Measurements from ENCODE around the gene SLC38A3. TPM values are rescaled to one million over a fixed set of nuclear protein-coding genes. Genes with fewer than 3 reads are reported as not detected.

Gene SLC38A3
- total RNA-seq, 1 donor, result 0.36 TPM

GRCh38 chr3:50169232-50169832 lies 35.7 kb upstream of the SLC38A3 start:
- DNase-seq (ENCODE audit: insufficient read length, low spot score, missing footprints), result no peak
- peaks cover 45% of the 10 kb centered on the region for H3K79me2 ChIP-seq (ENCODE audit: insufficient read depth, low read length)
- H3K27ac ChIP-seq (ENCODE audit: low read depth, low read length), result peak overlapping the region; percentile 95
- no peak overlapping the region for H3K4me3 ChIP-seq (ENCODE audit: insufficient read depth, low read length)
- H3K27me3 ChIP-seq (ENCODE audit: insufficient read depth, low read length), result no peaks in the 10 kb centered on the region
- H3K36me3 ChIP-seq (ENCODE audit: insufficient read depth, low read length), result no peaks in the 10 kb centered on the region
- no peak overlapping the region for H3K4me2 ChIP-seq (ENCODE audit: insufficient read depth, low read length)
- H2AFZ ChIP-seq (ENCODE audit: low read length), result no peak overlapping the region
- H4K20me1 ChIP-seq (ENCODE audit: insufficient read depth, low read length), result no peaks in the 10 kb centered on the region
- no peaks in the 10 kb centered on the region for H3K9me3 ChIP-seq (ENCODE audit: low read depth, low read length)
- H3K4me1 ChIP-seq (ENCODE audit: insufficient read depth, low read length), result peaks cover 47% of the 10 kb centered on the region
- TF ChIP-seq, protein P1, sequence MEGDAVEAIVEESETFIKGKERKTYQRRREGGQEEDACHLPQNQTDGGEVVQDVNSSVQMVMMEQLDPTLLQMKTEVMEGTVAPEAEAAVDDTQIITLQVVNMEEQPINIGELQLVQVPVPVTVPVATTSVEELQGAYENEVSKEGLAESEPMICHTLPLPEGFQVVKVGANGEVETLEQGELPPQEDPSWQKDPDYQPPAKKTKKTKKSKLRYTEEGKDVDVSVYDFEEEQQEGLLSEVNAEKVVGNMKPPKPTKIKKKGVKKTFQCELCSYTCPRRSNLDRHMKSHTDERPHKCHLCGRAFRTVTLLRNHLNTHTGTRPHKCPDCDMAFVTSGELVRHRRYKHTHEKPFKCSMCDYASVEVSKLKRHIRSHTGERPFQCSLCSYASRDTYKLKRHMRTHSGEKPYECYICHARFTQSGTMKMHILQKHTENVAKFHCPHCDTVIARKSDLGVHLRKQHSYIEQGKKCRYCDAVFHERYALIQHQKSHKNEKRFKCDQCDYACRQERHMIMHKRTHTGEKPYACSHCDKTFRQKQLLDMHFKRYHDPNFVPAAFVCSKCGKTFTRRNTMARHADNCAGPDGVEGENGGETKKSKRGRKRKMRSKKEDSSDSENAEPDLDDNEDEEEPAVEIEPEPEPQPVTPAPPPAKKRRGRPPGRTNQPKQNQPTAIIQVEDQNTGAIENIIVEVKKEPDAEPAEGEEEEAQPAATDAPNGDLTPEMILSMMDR (IDR thresholded peaks at IDR 0.05; ENCODE audit: extremely low read depth, low read depth, low read length), result no peak

DNA sequence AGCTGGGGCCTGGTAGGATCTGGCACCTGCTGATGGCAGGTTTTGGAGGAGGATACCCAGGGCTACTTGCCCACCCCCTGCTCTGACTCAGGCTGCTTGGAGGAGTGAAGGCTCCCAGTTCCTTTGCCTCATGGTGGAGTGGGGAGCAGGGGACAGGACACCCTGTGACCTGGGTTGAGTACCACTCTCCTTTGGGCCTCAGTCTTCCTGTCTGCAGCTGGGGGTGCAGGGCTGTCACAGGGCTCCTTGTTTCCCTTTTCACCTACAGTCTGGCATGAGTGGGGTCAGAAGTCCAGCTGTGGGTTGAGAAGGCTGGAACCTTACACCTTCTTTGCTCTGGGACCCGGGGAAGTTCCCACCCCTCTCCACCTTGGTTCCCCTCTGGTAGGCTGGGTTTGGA lies 35.2 kb upstream of the SLC38A3 start:
- no peaks in the 10 kb centered on the region for H3K9me3 ChIP-seq (ENCODE audit: low read depth, low read length)
- peak overlapping the region; percentile 95 for H3K27ac ChIP-seq (ENCODE audit: low read depth, low read length)
- no peak overlapping the region for H3K4me2 ChIP-seq (ENCODE audit: insufficient read depth, low read length)
- TF ChIP-seq, protein P1 (IDR thresholded peaks at IDR 0.05; ENCODE audit: extremely low read depth, low read depth, low read length), result no peak
- peaks cover 42% of the 10 kb centered on the region for H3K4me1 ChIP-seq (ENCODE audit: insufficient read depth, low read length)
- H4K20me1 ChIP-seq (ENCODE audit: insufficient read depth, low read length), result no peaks in the 10 kb centered on the region
- H2AFZ ChIP-seq (ENCODE audit: low read length), result peak overlapping the region; percentile 64
- H3K27me3 ChIP-seq (ENCODE audit: insufficient read depth, low read length), result no peaks in the 10 kb centered on the region
- DNase-seq (ENCODE audit: insufficient read length, low spot score, missing footprints), result no peak
- H3K36me3 ChIP-seq (ENCODE audit: insufficient read depth, low read length), result no peaks in the 10 kb centered on the region
- H3K4me3 ChIP-seq (ENCODE audit: insufficient read depth, low read length), result no peak overlapping the region
- H3K79me2 ChIP-seq (ENCODE audit: insufficient read depth, low read length), result peaks cover 45% of the 10 kb centered on the region

- H3K79me2 ChIP-seq (ENCODE audit: insufficient read depth, low read length), result peaks cover 45% of the 10 kb centered on the region
- H4K20me1 ChIP-seq (ENCODE audit: insufficient read depth, low read length), result no peaks in the 10 kb centered on the region
- peak; percentile 97 for DNase-seq (ENCODE audit: insufficient read length, low spot score, missing footprints)
- H2AFZ ChIP-seq (ENCODE audit: low read length), result peak overlapping the region; percentile 64
- H3K9me3 ChIP-seq (ENCODE audit: low read depth, low read length), result no peaks in the 10 kb centered on the region
- no peaks in the 10 kb centered on the region for H3K27me3 ChIP-seq (ENCODE audit: insufficient read depth, low read length)
- no peak overlapping the region for H3K4me3 ChIP-seq (ENCODE audit: insufficient read depth, low read length)
- H3K27ac ChIP-seq (ENCODE audit: low read depth, low read length), result peak overlapping the region; percentile 95
- TF ChIP-seq, protein P1 (IDR thresholded peaks at IDR 0.05; ENCODE audit: extremely low read depth, low read depth, low read length), result no peak
- peaks cover 34% of the 10 kb centered on the region for H3K4me1 ChIP-seq (ENCODE audit: insufficient read depth, low read length)
- no peaks in the 10 kb centered on the region for H3K36me3 ChIP-seq (ENCODE audit: insufficient read depth, low read length)
- H3K4me2 ChIP-seq (ENCODE audit: insufficient read depth, low read length), result no peak overlapping the region
Measured at GRCh38 chr3:50170689-50171088, 34.4 kb upstream of the SLC38A3 start.

DNA sequence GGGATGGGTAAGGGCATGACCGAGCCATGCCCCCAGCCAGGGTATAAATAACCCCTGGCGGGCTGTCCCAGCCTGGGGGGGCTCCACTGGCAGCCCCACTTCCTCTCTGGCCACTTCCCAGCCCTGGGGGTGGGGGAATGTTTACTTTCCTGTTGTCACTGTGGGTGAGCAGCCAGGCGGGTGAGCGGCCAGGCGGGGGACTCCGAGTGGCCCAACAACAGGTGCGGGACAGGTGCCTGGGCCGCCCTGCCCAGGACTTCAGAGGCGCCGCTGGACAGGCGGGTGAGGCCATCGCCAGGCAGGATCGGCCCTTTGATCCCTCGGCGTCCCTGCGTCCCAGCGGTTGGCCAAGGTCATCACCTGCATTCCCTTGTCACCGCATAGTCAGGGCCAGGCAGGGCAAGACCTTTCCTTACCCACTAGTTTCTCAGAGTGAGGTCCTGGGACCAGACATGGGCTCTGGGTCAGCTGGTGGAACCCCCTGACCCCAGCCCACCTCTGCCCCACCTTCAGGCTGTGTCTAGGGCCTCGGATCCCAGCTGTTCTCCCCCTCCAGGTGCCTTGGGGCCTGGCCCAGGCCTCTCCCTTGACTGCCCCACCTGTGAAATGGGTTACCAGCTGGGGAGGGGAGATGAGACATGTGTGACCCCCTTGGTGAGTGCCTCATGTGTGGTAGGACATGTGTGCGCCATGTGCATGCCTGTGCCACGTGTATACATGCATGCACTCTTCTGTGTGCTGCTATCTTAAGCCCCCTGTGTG lies 33.4 kb upstream of the SLC38A3 start:
- no peak for DNase-seq (ENCODE audit: insufficient read length, low spot score, missing footprints)
- H4K20me1 ChIP-seq (ENCODE audit: insufficient read depth, low read length), result no peaks in the 10 kb centered on the region
- H3K4me2 ChIP-seq (ENCODE audit: insufficient read depth, low read length), result no peak overlapping the region
- H3K27me3 ChIP-seq (ENCODE audit: insufficient read depth, low read length), result no peaks in the 10 kb centered on the region
- TF ChIP-seq, protein P1 (IDR thresholded peaks at IDR 0.05; ENCODE audit: extremely low read depth, low read depth, low read length), result no peak
- no peak overlapping the region for H2AFZ ChIP-seq (ENCODE audit: low read length)
- H3K27ac ChIP-seq (ENCODE audit: low read depth, low read length), result peak overlapping the region; percentile 95
- H3K36me3 ChIP-seq (ENCODE audit: insufficient read depth, low read length), result no peaks in the 10 kb centered on the region
- H3K4me1 ChIP-seq (ENCODE audit: insufficient read depth, low read length), result peaks cover 23% of the 10 kb centered on the region
- peaks cover 45% of the 10 kb centered on the region for H3K79me2 ChIP-seq (ENCODE audit: insufficient read depth, low read length)
- H3K4me3 ChIP-seq (ENCODE audit: insufficient read depth, low read length), result no peak overlapping the region
- H3K9me3 ChIP-seq (ENCODE audit: low read depth, low read length), result no peaks in the 10 kb centered on the region

Data from osteoblast (primary cell).